Fibroblast of mammary gland (primary cell): ENCODE results near the gene TPO.

Source experiments
- DNase-seq: peaks from one replicate; pipeline ENCODE4 v3.0.0-alpha.2; 2010; ENCODE audit warnings: low read depth
- H3K4me3 ChIP-seq: 2 replicates; pipeline ENCODE4 v1.5.1; 2011; ENCODE audit warnings: low read depth, mild to moderate bottlenecking, low read length, moderate library complexity; ENCODE audit not compliant: control insufficient read depth
- TF ChIP-seq, protein P1 (sequence below): conservative IDR thresholded peaks from 2 replicates; pipeline ENCODE4 v1.5.1; 2011; ENCODE audit warnings: low read depth, low read length, inconsistent platforms; ENCODE audit not compliant: control insufficient read depth, insufficient read depth

The TPO gene

GRCh38 chr2:1453561-1453960 lies 40.3 kb downstream of the TPO start:
- H3K4me3 ChIP-seq: no peak overlapping the region
- TF ChIP-seq, protein P1, sequence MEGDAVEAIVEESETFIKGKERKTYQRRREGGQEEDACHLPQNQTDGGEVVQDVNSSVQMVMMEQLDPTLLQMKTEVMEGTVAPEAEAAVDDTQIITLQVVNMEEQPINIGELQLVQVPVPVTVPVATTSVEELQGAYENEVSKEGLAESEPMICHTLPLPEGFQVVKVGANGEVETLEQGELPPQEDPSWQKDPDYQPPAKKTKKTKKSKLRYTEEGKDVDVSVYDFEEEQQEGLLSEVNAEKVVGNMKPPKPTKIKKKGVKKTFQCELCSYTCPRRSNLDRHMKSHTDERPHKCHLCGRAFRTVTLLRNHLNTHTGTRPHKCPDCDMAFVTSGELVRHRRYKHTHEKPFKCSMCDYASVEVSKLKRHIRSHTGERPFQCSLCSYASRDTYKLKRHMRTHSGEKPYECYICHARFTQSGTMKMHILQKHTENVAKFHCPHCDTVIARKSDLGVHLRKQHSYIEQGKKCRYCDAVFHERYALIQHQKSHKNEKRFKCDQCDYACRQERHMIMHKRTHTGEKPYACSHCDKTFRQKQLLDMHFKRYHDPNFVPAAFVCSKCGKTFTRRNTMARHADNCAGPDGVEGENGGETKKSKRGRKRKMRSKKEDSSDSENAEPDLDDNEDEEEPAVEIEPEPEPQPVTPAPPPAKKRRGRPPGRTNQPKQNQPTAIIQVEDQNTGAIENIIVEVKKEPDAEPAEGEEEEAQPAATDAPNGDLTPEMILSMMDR: no peak
- no peak for DNase-seq

DNA sequence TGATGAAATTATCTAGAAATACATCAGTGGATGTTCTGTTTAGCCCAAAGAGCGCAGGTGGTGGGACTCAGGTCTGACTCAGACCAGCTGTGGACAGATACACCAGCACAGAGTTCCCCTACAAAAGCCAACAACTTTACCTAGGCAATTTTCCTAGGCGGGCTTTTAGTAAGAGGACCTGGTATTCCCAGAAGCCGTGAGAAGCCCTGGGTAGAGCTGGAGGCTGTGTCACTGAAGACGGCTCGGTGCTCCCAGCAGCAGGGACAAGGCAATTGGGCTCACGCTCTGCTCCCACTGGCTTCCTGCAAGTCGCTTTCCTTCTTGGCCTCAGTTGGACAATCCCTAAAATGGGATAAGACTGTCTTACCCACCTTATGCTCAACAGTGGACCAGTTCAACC lies 41.1 kb downstream of the TPO start:
- no peak for DNase-seq
- TF ChIP-seq, protein P1: no peak
- H3K4me3 ChIP-seq: no peak overlapping the region

DNA sequence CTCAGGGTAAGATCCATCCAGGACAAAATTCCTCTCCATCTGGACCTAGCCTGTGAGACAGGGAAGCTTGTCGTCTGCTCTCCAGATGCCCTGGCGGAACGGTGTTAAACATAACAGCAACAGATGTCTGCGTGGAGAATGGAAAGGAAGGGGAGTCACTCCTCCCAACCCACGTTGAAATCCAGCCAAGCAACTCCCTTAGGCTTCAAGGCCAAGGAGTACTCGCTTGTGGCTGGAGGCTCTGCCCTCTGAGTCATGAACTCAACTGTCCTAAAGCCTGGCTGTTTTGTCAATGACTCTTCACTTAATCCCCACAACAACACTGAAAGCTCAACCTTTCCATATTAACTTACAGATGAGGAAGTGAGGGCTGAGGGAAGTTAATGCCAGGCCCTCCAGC lies 42.2 kb downstream of the TPO start:
- no peak overlapping the region for H3K4me3 ChIP-seq
- DNase-seq: peak; percentile 42
- TF ChIP-seq, protein P1: no peak

GRCh38 chr2:1458432-1458831 lies 45.2 kb downstream of the TPO start:
- H3K4me3 ChIP-seq: no peak overlapping the region
- TF ChIP-seq, protein P1: no peak
- no peak for DNase-seq

DNA sequence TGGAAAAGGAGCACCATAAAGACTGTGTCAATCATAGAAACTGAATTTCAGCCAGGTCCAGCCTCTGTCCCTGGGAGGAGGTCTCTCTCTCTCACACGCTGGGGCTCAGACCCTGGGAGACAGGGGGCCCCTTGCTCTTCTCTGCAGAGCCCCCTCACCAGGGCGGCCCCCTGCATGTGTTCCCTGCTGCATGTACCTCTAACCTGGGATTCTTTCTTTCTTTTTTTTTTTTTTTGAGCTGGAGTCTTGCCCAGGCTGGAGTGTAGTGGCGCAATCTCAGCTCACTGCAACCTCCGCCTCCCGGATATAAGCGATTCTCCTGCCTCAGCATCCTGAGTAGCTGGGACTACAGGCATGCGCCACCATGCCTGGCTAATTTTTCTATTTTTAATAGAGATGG lies 46.5 kb downstream of the TPO start:
- TF ChIP-seq, protein P1: no peak
- DNase-seq: no peak
- H3K4me3 ChIP-seq: no peak overlapping the region

GRCh38 chr2:1460851-1461418 lies 47.7 kb downstream of the TPO start:
- no peak overlapping the region for H3K4me3 ChIP-seq
- TF ChIP-seq, protein P1: no peak
- no peak for DNase-seq

DNA sequence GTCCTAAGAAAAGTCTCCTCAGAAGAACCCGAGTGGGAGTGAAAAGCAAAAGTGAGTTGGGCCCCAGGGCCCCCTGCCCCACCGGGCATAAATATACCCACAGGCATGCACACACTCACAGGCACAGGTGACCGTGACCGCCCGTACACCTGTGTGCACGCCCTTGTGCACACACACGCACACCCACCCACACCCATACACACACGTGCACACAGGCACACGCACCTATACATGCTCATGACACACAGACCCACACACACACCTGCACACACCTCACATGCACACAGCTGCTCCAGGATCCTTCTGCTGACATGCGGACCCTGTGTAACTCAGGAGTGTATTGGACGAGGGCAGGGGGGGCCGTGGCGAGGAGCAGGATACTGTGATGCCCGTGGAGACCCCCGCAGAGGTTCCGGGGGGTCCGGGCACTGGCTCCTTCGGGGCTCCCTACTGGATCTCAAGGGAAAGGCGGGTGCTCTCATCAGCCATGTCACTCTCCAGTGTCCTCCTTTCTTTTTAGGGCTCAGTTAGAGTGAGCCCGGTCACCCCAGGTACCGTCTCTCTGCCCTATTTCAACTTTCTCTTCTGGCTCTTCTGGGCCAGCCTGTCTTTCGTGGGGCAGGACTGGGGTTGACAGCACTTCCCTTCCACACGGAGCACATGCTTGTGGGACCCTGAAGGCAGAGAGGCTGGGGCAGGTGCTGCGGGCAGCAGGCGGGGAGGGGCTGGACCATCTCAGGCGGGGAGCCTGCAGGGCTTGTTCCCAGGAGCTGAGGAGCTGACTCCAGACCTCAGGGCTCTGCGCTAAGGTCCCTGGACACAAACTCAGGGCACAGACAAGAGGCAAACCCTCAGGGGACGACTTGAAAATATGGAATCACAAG lies 48.5 kb downstream of the TPO start:
- no peak overlapping the region for H3K4me3 ChIP-seq
- TF ChIP-seq, protein P1: no peak
- no peak for DNase-seq
